SK-N-SH treated with all-trans-retinoic acid at 6 μM for 48 hours (cell line): Measurements from ENCODE around the gene PTPRN2.

Source experiments
- ATAC-seq: fragments of 200-7000 bp; cut with Tn5 transposase; 3 replicates; pipeline ENCODE4 v1.9.1; 2020; ENCODE audit warnings: mild to moderate bottlenecking, moderate library complexity
- ARNTL ChIP-seq: fragments of 450-650 bp; formaldehyde crosslinking; IDR thresholded peaks from 2 replicates; pipeline ENCODE4 v1.5.0; 2020; ENCODE audit warnings: low read depth, mild to moderate bottlenecking, moderate library complexity, borderline replicate concordance
- BACH2 ChIP-seq: fragments of 250-450 bp; sonication (Bioruptor Pico); IDR thresholded peaks from 2 replicates; pipeline ENCODE4 v1.9.0; 2021; ENCODE audit warnings: mild to moderate bottlenecking, borderline replicate concordance
- CSDC2 ChIP-seq: fragments of 250-450 bp; sonication (Bioruptor Pico); IDR thresholded peaks from 2 replicates; pipeline ENCODE4 v1.5.0; 2020; ENCODE audit warnings: mild to moderate bottlenecking, moderate library complexity
- ESRRG ChIP-seq: fragments of 250-450 bp; sonication (Bioruptor Pico); IDR thresholded peaks from 2 replicates; pipeline ENCODE4 v1.6.1; 2021; ENCODE audit warnings: mild to moderate bottlenecking
- GLIS3 ChIP-seq: fragments of 250-450 bp; sonication (Bioruptor Pico); IDR thresholded peaks from 2 replicates; pipeline ENCODE4 v1.5.0; 2020; ENCODE audit warnings: mild to moderate bottlenecking, moderate library complexity
- ISL1 ChIP-seq: fragments of 250-450 bp; sonication (Bioruptor Pico); IDR thresholded peaks from 2 replicates; pipeline ENCODE4 v2.1.2; 2022; ENCODE audit warnings: mild to moderate bottlenecking, moderate library complexity
- OSR1 ChIP-seq: fragments of 250-450 bp; sonication (Bioruptor Pico); IDR thresholded peaks from 2 replicates; pipeline ENCODE4 v1.8.0; 2022; ENCODE audit warnings: moderate library complexity, mild to moderate bottlenecking, inconsistent platforms
- PPARA ChIP-seq: fragments of 250-450 bp; sonication (Bioruptor Pico); IDR thresholded peaks from 2 replicates; pipeline ENCODE4 v1.5.0; 2020; ENCODE audit warnings: mild to moderate bottlenecking, borderline replicate concordance
- RARB ChIP-seq: fragments of 250-450 bp; sonication (Bioruptor Pico); IDR thresholded peaks from 2 replicates; pipeline ENCODE4 v1.8.0; 2021; ENCODE audit warnings: mild to moderate bottlenecking, moderate library complexity
- SNAI2 ChIP-seq: fragments of 250-450 bp; sonication (Bioruptor Pico); IDR thresholded peaks from 2 replicates; pipeline ENCODE4 v1.5.0; 2020; ENCODE audit warnings: mild to moderate bottlenecking, moderate library complexity
- TCF4 ChIP-seq: fragments of 250-450 bp; sonication (Bioruptor Pico); IDR thresholded peaks from 2 replicates; pipeline ENCODE4 v1.8.0; 2021; ENCODE audit warnings: mild to moderate bottlenecking, moderate library complexity, borderline replicate concordance
- TOX ChIP-seq: fragments of 250-450 bp; sonication (Bioruptor Pico); IDR thresholded peaks from 2 replicates; pipeline ENCODE4 v1.8.0; 2021; ENCODE audit warnings: mild to moderate bottlenecking, moderate library complexity, borderline replicate concordance
- ZC3H10 ChIP-seq: fragments of 250-450 bp; sonication (Bioruptor Pico); IDR thresholded peaks from 2 replicates; pipeline ENCODE4 v1.5.1; 2021; ENCODE audit warnings: mild to moderate bottlenecking, moderate library complexity
- ZFP3 ChIP-seq: fragments of 250-450 bp; sonication (Bioruptor Pico); IDR thresholded peaks from 2 replicates; pipeline ENCODE4 v1.5.0; 2020; ENCODE audit warnings: mild to moderate bottlenecking, moderate library complexity
- ZFP30 ChIP-seq: fragments of 450-650 bp; formaldehyde crosslinking; IDR thresholded peaks from 2 replicates; pipeline ENCODE4 v1.5.0; 2022; ENCODE audit warnings: mild to moderate bottlenecking, moderate library complexity
- ZNF565 ChIP-seq: fragments of 450-650 bp; formaldehyde crosslinking; conservative IDR thresholded peaks from 2 replicates; pipeline ENCODE4 v1.5.0; 2020; ENCODE audit warnings: low read depth, mild to moderate bottlenecking, moderate library complexity
- ZNF70 ChIP-seq: fragments of 450-650 bp; formaldehyde crosslinking; IDR thresholded peaks from 2 replicates; pipeline ENCODE4 v1.5.0; 2020; ENCODE audit warnings: mild to moderate bottlenecking, moderate library complexity
- ZNF8 ChIP-seq: fragments of 450-650 bp; formaldehyde crosslinking; IDR thresholded peaks from 2 replicates; pipeline ENCODE4 v1.5.0; 2020; ENCODE audit warnings: mild to moderate bottlenecking, moderate library complexity
- TF ChIP-seq, protein P1 (sequence below): fragments of 250-450 bp; sonication (Bioruptor Pico); IDR thresholded peaks from 2 replicates; pipeline ENCODE4 v1.8.0; 2020; ENCODE audit warnings: mild to moderate bottlenecking, moderate library complexity, borderline replicate concordance
- TF ChIP-seq, protein P2 (sequence below): fragments of 250-450 bp; sonication (Bioruptor Pico); IDR thresholded peaks from 2 replicates; pipeline ENCODE4 v1.5.1; 2020; ENCODE audit warnings: low read depth, mild to moderate bottlenecking, moderate library complexity
- TF ChIP-seq, protein P3 (sequence below): fragments of 250-450 bp; sonication (Bioruptor Pico); IDR thresholded peaks from 2 replicates; pipeline ENCODE4 v1.5.0; 2020; ENCODE audit warnings: mild to moderate bottlenecking, moderate library complexity
- TF ChIP-seq, protein P4 (sequence below): fragments of 250-450 bp; sonication (Bioruptor Pico); IDR thresholded peaks from 2 replicates; pipeline ENCODE4 v1.8.0; 2021; ENCODE audit warnings: low read depth, mild to moderate bottlenecking, moderate library complexity, borderline replicate concordance

PTPRN2 gene

DNA sequence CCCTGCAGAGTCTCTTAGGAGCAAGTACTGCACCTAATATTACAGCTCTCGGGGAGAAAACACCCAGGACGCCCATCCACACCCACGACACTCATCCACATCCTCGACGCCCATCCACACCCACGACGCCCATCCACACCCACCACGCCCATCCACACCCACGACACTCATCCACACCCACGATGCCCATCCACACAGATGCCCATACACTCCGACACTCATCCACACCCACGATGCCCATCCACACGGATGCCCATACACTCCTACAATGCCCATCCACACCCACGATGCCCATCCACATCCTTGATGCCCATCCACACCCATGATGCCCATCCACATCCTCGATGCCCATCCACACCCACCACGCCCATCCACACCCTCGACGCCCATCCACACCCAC, 503.1 kb downstream of the PTPRN2 start (continued):
- TF ChIP-seq, protein P1, sequence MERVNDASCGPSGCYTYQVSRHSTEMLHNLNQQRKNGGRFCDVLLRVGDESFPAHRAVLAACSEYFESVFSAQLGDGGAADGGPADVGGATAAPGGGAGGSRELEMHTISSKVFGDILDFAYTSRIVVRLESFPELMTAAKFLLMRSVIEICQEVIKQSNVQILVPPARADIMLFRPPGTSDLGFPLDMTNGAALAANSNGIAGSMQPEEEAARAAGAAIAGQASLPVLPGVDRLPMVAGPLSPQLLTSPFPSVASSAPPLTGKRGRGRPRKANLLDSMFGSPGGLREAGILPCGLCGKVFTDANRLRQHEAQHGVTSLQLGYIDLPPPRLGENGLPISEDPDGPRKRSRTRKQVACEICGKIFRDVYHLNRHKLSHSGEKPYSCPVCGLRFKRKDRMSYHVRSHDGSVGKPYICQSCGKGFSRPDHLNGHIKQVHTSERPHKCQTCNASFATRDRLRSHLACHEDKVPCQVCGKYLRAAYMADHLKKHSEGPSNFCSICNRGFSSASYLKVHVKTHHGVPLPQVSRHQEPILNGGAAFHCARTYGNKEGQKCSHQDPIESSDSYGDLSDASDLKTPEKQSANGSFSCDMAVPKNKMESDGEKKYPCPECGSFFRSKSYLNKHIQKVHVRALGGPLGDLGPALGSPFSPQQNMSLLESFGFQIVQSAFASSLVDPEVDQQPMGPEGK (CRISPR knock-in tag): no peak
- TF ChIP-seq RARB (CRISPR knock-in tag): no peak
- no peak for TF ChIP-seq ZFP3 (CRISPR knock-in tag)
- no peak for TF ChIP-seq ISL1 (CRISPR knock-in tag)
- TF ChIP-seq, protein P2, sequence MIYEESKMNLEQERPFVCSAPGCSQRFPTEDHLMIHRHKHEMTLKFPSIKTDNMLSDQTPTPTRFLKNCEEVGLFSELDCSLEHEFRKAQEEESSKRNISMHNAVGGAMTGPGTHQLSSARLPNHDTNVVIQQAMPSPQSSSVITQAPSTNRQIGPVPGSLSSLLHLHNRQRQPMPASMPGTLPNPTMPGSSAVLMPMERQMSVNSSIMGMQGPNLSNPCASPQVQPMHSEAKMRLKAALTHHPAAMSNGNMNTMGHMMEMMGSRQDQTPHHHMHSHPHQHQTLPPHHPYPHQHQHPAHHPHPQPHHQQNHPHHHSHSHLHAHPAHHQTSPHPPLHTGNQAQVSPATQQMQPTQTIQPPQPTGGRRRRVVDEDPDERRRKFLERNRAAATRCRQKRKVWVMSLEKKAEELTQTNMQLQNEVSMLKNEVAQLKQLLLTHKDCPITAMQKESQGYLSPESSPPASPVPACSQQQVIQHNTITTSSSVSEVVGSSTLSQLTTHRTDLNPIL (CRISPR knock-in tag): no peak
- TF ChIP-seq PPARA (CRISPR knock-in tag): no peak
- TF ChIP-seq ARNTL: no peak
- TF ChIP-seq TCF4: no peak
- no peak for TF ChIP-seq ZFP30 (CRISPR knock-in tag)
- TF ChIP-seq ZC3H10 (CRISPR knock-in tag): no peak
- TF ChIP-seq SNAI2 (CRISPR knock-in tag): no peak
- TF ChIP-seq, protein P3, sequence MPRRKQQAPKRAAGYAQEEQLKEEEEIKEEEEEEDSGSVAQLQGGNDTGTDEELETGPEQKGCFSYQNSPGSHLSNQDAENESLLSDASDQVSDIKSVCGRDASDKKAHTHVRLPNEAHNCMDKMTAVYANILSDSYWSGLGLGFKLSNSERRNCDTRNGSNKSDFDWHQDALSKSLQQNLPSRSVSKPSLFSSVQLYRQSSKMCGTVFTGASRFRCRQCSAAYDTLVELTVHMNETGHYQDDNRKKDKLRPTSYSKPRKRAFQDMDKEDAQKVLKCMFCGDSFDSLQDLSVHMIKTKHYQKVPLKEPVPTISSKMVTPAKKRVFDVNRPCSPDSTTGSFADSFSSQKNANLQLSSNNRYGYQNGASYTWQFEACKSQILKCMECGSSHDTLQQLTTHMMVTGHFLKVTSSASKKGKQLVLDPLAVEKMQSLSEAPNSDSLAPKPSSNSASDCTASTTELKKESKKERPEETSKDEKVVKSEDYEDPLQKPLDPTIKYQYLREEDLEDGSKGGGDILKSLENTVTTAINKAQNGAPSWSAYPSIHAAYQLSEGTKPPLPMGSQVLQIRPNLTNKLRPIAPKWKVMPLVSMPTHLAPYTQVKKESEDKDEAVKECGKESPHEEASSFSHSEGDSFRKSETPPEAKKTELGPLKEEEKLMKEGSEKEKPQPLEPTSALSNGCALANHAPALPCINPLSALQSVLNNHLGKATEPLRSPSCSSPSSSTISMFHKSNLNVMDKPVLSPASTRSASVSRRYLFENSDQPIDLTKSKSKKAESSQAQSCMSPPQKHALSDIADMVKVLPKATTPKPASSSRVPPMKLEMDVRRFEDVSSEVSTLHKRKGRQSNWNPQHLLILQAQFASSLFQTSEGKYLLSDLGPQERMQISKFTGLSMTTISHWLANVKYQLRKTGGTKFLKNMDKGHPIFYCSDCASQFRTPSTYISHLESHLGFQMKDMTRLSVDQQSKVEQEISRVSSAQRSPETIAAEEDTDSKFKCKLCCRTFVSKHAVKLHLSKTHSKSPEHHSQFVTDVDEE (CRISPR knock-in tag): no peak
- no peak for TF ChIP-seq BACH2 (CRISPR knock-in tag)
- TF ChIP-seq OSR1: no peak

DNA sequence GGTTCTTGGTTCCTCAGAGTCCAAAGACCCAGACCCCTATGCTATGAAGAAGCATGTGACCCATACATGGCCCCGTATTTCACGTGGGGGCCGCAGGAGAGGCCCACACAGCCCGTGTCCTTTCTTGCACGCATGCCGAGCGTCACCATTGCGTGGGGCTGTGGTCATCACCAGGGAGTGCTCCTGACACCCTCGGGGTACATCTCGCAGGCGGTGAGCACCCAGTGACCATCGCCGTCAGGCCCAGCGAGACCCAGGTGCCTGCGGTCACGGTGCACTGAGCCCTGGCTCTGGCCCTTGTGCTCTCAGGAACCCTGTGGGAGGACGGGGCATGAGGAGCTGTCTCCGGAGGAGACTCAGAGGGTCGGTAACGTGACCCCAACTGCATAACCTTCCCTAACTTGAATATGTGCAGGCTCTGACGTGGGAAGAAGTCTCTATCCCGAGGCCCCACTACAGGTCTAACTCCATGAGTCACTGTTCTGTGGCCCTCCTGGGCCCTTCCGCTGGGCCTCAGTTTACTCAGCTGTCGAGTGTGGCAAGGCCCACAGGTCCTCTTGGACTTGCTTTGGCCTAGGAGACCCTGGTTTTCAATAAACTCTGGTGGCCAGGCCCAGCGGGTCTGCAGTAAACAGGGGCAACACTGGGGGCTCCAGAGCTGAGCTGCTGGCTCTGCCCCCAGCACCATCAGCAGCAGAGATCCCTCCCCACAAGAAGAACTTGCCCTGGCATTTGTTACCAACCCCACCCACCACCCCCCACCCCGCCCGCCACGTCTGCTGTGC, 503.9 kb downstream of the PTPRN2 start:
- ATAC-seq: no peak

More for the DNA sequence above, 503.9 kb downstream of the PTPRN2 start:
- TF ChIP-seq ZFP3 (CRISPR knock-in tag) (no peak), ZC3H10 (CRISPR knock-in tag) (no peak), PPARA (CRISPR knock-in tag) (no peak), RARB (CRISPR knock-in tag) (no peak), ZNF70 (CRISPR knock-in tag) (no peak), OSR1 (no peak), ESRRG (CRISPR knock-in tag) (no peak), TOX (CRISPR knock-in tag) (no peak), ISL1 (CRISPR knock-in tag) (no peak), GLIS3 (no peak), ARNTL (no peak), ZFP30 (CRISPR knock-in tag) (no peak), ZNF565 (CRISPR knock-in tag) (no peak), TCF4 (no peak), CSDC2 (no peak), BACH2 (CRISPR knock-in tag) (no peak), ZNF8 (CRISPR knock-in tag) (no peak)
- TF ChIP-seq, protein P2 (CRISPR knock-in tag): no peak
- TF ChIP-seq, protein P4, sequence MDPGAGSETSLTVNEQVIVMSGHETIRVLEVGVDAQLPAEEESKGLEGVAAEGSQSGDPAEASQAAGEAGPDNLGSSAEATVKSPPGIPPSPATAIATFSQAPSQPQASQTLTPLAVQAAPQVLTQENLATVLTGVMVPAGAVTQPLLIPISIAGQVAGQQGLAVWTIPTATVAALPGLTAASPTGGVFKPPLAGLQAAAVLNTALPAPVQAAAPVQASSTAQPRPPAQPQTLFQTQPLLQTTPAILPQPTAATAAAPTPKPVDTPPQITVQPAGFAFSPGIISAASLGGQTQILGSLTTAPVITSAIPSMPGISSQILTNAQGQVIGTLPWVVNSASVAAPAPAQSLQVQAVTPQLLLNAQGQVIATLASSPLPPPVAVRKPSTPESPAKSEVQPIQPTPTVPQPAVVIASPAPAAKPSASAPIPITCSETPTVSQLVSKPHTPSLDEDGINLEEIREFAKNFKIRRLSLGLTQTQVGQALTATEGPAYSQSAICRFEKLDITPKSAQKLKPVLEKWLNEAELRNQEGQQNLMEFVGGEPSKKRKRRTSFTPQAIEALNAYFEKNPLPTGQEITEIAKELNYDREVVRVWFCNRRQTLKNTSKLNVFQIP (CRISPR knock-in tag): no peak
